HepG2 (cell line): Measurements from ENCODE around the gene ANGPTL2. TPM values are rescaled to one million over a fixed set of nuclear protein-coding genes. Genes with fewer than 3 reads are reported as not detected.

ENCODE experiments used
- ATAC-seq: fragments of 200-7000 bp; cut with Tn5 transposase; 3 replicates; pipeline ENCODE4 v1.9.1; 2020; ENCODE audit warnings: mild to moderate bottlenecking, moderate library complexity
- BruUV-seq: library from RNA; stranded (reverse); fragments of 400-500 nt; replicated peaks from 2 replicates; lab custom pipeline; 2021; lab: Mats Ljungman, UMichigan
- CTCF ChIA-PET: fragments of 300-600 bp; formaldehyde crosslinking; extraction: SDS; loops from one replicate; lab custom pipeline; 2021; ENCODE audit warnings: low total read pairs, inconsistent platforms, low intra/inter-chr PET ratio; lab: Yijun Ruan, JAX
- POLR2A ChIA-PET: fragments of 350-600 bp; sonication (Branson Sonifier 250); formaldehyde crosslinking; loops from one replicate; lab custom pipeline; 2020; ENCODE audit warnings: antibody characterized with exemption, inconsistent platforms; lab: Yijun Ruan, JAX
- DNase-seq: peaks from one replicate; pipeline ENCODE4 v3.0.0-alpha.2; 2015; ENCODE audit warnings: low spot score
- FAIRE-seq: peaks from 3 replicates; lab custom pipeline; 2011; peaks lifted over from hg19 to GRCh38; lab: Jason Lieb, UNC
- H2AFZ ChIP-seq: one replicate; pipeline ENCODE4 v1.6.1; 2011; ENCODE audit warnings: low read length, inconsistent platforms
- H3K27ac ChIP-seq: fragments of 300-600 bp; 3 replicates; pipeline ENCODE4 v1.8.0; 2011; ENCODE audit warnings: mixed run types, mild to moderate bottlenecking, mixed read lengths, low read length, inconsistent platforms; ENCODE audit not compliant: insufficient read depth; ENCODE audit errors: extremely low read length
- H3K27me3 ChIP-seq, 2 experiments: fragments of 200-600 bp in 1 of 2; 2 replicates in 1 of 2; 3 replicates in 1 of 2; pipeline versions ENCODE4 v1.6.0 to v1.8.0; 2011; ENCODE audit warnings: low read length in 2 of 2, mild to moderate bottlenecking in 2 of 2, moderate library complexity in 2 of 2, inconsistent platforms in 1 of 2; ENCODE audit not compliant: insufficient read depth in 2 of 2, control insufficient read depth in 1 of 2
- H3K36me3 ChIP-seq, 2 experiments: fragments of 200-600 bp in 1 of 2; replicated peaks in 1 of 2; 2 replicates in 1 of 2; 3 replicates in 1 of 2; pipeline versions ENCODE4 v1.5.1 to v1.8.0; 2011; ENCODE audit warnings: low read length in 2 of 2, inconsistent platforms in 1 of 2; ENCODE audit not compliant: insufficient read depth in 2 of 2, control insufficient read depth in 1 of 2
- H3K4me1 ChIP-seq: 2 replicates; pipeline ENCODE4 v1.5.1; 2012; ENCODE audit warnings: low read length, inconsistent platforms; ENCODE audit not compliant: insufficient read depth
- H3K4me2 ChIP-seq: 2 replicates; pipeline ENCODE4 v1.6.0; 2011; ENCODE audit warnings: low read depth, low read length, inconsistent platforms
- H3K4me3 ChIP-seq, 3 experiments: fragments of 200-600 bp in 1 of 3; sonication (generic), shearing (Covaris generic) in 1 of 3; replicated peaks in 1 of 3; 2 replicates each; pipeline ENCODE4 v1.5.1; 2011 to 2016; ENCODE audit warnings: low read length in 3 of 3, inconsistent platforms in 2 of 3, low read depth in 2 of 3, mild to moderate bottlenecking in 2 of 3, control low read depth in 1 of 3, mixed read lengths in 1 of 3; ENCODE audit not compliant: insufficient read depth in 1 of 3
- H3K79me2 ChIP-seq: one replicate; pipeline ENCODE4 v1.6.1; 2011; ENCODE audit warnings: low read length, inconsistent platforms; ENCODE audit not compliant: insufficient read depth
- H3K9ac ChIP-seq: 2 replicates; pipeline ENCODE4 v1.6.0; 2011; ENCODE audit warnings: mild to moderate bottlenecking, low read depth, low read length, inconsistent platforms; ENCODE audit not compliant: insufficient read depth
- H3K9me3 ChIP-seq: 2 replicates; pipeline ENCODE4 v1.5.1; 2012; ENCODE audit warnings: mild to moderate bottlenecking, low read length
- H4K20me1 ChIP-seq: 2 replicates; pipeline ENCODE4 v1.6.0; 2011; ENCODE audit warnings: inconsistent platforms, mild to moderate bottlenecking, low read length, moderate library complexity; ENCODE audit not compliant: insufficient read depth
- ARNT ChIP-seq: fragments of 450-650 bp; IDR thresholded peaks from 2 replicates; pipeline ENCODE4 v1.6.1; 2017
- PAWR ChIP-seq: sonication (generic); formaldehyde crosslinking; IDR thresholded peaks from 2 replicates; pipeline ENCODE4 v1.4.0; 2020; ENCODE audit warnings: missing genetic modification reagents, mild to moderate bottlenecking, borderline replicate concordance
- RBM39 ChIP-seq: fragments of 200-400 bp; formaldehyde crosslinking; IDR thresholded peaks from one replicate; pipeline ENCODE4 v1.6.1; 2018; ENCODE audit warnings: antibody characterized with exemption, mild to moderate bottlenecking, low read depth, low read length; ENCODE audit not compliant: poor library complexity, severe bottlenecking
- SAFB2 ChIP-seq: sonication (generic); formaldehyde crosslinking; IDR thresholded peaks from 2 replicates; pipeline ENCODE4 v1.5.1; 2020; ENCODE audit warnings: missing genetic modification reagents, low read depth, mild to moderate bottlenecking, borderline replicate concordance
- ZNF207 ChIP-seq: fragments of 450-650 bp; IDR thresholded peaks from 2 replicates; pipeline ENCODE4 v1.6.1; 2016; ENCODE audit warnings: antibody characterized with exemption, borderline replicate concordance
- ZNF253 ChIP-seq: sonication (generic); formaldehyde crosslinking; IDR thresholded peaks from 2 replicates; pipeline ENCODE4 v1.8.0; 2022; ENCODE audit warnings: mild to moderate bottlenecking, missing genetic modification reagents, borderline replicate concordance
- ZNF354B ChIP-seq: sonication (generic); formaldehyde crosslinking; IDR thresholded peaks from 2 replicates; pipeline ENCODE4 v1.8.0; 2022; ENCODE audit warnings: mild to moderate bottlenecking, missing genetic modification reagents
- WGBS: methylation state at CpG from one replicate; pipeline ENCODE4 v1.1.6; 2017; ENCODE audit warnings: low lambda C conversion rate; 5-methylcytosine and 5-hydroxymethylcytosine counted together
- in situ Hi-C: cut with HindIII; loops from 2 replicates; pipeline ENCODE4 v1.10.0; 2017; ENCODE audit warnings: low pct_unique_long_range_greater_than_20kb; ENCODE audit not compliant: extremely low pct_ligation_motif_present
- intact Hi-C: fragments of 100-400 bp; cut with micrococcal nuclease; formaldehyde crosslinking; loops from one replicate; pipeline ENCODE4 v1.10.0; 2022; ENCODE audit not compliant: unreplicated experiment
- polyA plus RNA-seq, 8 experiments: library from polyadenylated mRNA; depleted of rRNA in 3 of 8; stranded (reverse) in 7 of 8; unstranded in 1 of 8; fragments of >200 nt; fragmentation: Illumina TruSeq in 4 of 8; extraction: Trizol in 4 of 8; gene quantifications; 2 replicates each; pipeline versions ENCODE4 v1.2.1 to v1.2.3, GENCODE V29; 2011 to 2016; ENCODE audit warnings: low read depth in 4 of 8, missing spikeins in 1 of 8, mixed read lengths in 1 of 8; ENCODE audit not compliant: insufficient read depth in 1 of 8
- total RNA-seq, 5 experiments: library from RNA; depleted of rRNA; stranded (reverse); fragments of >200 nt; fragmentation: Illumina TruSeq; extraction: Trizol; gene quantifications; 2 replicates each; pipeline ENCODE4 v1.2.3, GENCODE V29; 2016; ENCODE audit warnings: low read depth in 1 of 5

Gene ANGPTL2
- total and polyA plus RNA-seq, 2 of the 13 experiments (the other 11 are each of a cell fraction or from before 2014, with no cell fraction given): 0.91 to 21.0 TPM

DNA sequence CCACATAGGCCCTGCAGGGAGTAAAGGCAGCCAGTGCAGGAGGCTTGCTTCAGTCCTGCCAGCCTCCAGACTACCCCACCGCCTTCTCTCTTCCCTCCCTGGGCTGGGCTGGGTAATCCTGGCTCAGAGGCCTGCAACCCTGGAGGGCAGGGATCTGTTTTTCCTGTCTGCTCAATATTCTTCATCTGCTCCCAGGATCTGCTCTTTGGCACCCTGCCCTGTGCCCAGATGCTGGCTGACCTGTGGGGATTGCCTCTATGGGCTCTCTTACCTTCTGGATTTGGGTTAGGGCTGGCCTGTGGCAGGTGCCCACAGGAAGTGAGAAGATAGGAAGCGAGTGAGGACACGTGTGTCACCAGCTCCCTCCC, 7.3 kb upstream of the ANGPTL2 start:
- Histone ChIP-seq H4K20me1 (no peaks in the 10 kb centered on the region), H3K4me1 (peaks cover 49% of the 10 kb centered on the region), H3K27ac (no peak overlapping the region), H3K4me2 (no peak overlapping the region), H3K9ac (no peak overlapping the region), H3K79me2 (no peaks in the 10 kb centered on the region), H3K4me3 (no peak overlapping the region), H3K9me3 (no peaks in the 10 kb centered on the region), H3K36me3 (no peaks in the 10 kb centered on the region), H2AFZ (no peak overlapping the region), H3K27me3 (no peaks in the 10 kb centered on the region; a peak in 1 of 5 replicates)
- TF ChIP-seq ARNT (no peak), PAWR (CRISPR knock-in tag) (no peak), RBM39 (no peak)
- FAIRE-seq: no peak
- intact Hi-C loops: no loop called here
- ATAC-seq: no peak
- in situ Hi-C loops: no loop called here
- no peak for DNase-seq
- CTCF ChIA-PET: no interaction called here
- 55% methylated on average over 3 of the region's 3 CpGs for WGBS
- POLR2A ChIA-PET: no interaction called here
- BruUV-seq: no TSS peak

- 31% methylated on average over 4 of the region's 5 CpGs for WGBS
- Histone ChIP-seq H3K79me2 (no peaks in the 10 kb centered on the region), H3K36me3 (no peaks in the 10 kb centered on the region), H3K4me1 (peaks cover 49% of the 10 kb centered on the region), H3K27ac (no peak overlapping the region), H3K4me2 (no peak overlapping the region), H2AFZ (no peak overlapping the region), H3K9me3 (no peaks in the 10 kb centered on the region), H3K27me3 (no peaks in the 10 kb centered on the region; a peak in 1 of 5 replicates), H3K4me3 (no peak overlapping the region), H4K20me1 (no peaks in the 10 kb centered on the region), H3K9ac (no peak overlapping the region)
- POLR2A ChIA-PET: no interaction called here
- intact Hi-C loops (no loop called here), in situ Hi-C loops (no loop called here)
- CTCF ChIA-PET: no interaction called here
- DNase-seq (no peak), ATAC-seq (no peak), FAIRE-seq (no peak)
- TF ChIP-seq SAFB2 (CRISPR knock-in tag) (no peak), ZNF354B (CRISPR knock-in tag) (no peak), ZNF253 (CRISPR knock-in tag) (no peak), ZNF207 (no peak)
- no TSS peak for BruUV-seq
Measured at GRCh38 chr9:127129073-127129717, 6.8 kb upstream of the ANGPTL2 start.
